Sigmoid colon (tissue), 4 donors: Measurements from ENCODE around the gene LILRB2.

Source experiments
- CTCF ChIP-seq, 4 experiments: fragments of 450-650 bp in 3 of 4; fragments of 200-600 bp in 1 of 4; IDR thresholded peaks; one replicate each; pipeline ENCODE4 v1.5.1; 2016 to 2019; ENCODE audit warnings: antibody characterized with exemption in 4 of 4, mild to moderate bottlenecking in 3 of 4, moderate library complexity in 2 of 4
- POLR2A ChIP-seq, 2 donors: fragments of 450-650 bp; IDR thresholded peaks; one replicate each; pipeline ENCODE4 v1.6.1; 2016; ENCODE audit warnings: antibody characterized with exemption in 2 of 2, mild to moderate bottlenecking in 2 of 2, moderate library complexity in 2 of 2
- POLR2AphosphoS5 ChIP-seq, 4 donors: sonication (generic); formaldehyde crosslinking; IDR thresholded peaks; one replicate each; pipeline ENCODE4 v1.6.1; 2017; ENCODE audit warnings: antibody characterized with exemption in 4 of 4

DNA sequence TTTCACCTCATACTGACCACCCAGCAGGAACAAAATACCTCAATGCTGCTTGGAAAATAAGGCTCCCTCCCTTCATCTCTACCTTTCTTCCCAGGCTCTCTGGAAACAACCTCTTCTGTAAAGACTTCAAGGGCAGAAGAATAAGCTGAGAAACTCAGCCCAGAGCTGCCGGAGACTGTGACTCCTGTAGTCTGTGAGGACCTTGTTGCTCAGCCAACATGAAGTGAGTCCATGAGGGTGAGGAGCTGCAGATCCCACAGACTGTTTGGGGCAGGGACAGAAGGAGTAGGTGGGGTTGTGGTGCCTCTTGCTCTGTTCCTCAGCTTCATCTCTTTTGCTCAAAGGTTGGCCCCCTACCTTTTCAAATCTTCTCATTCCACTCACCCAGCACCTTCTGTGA is 24.2 kb upstream of the LILRB2 start:
- TF ChIP-seq CTCF (IDR thresholded peaks at IDR 0.05) (no peak), POLR2A (IDR thresholded peaks at IDR 0.05) (no peak), POLR2AphosphoS5 (IDR thresholded peaks at IDR 0.05) (no peak)
